H1 (cell line): ENCODE data around the gene HPX. TPM values are rescaled to one million over a fixed set of nuclear protein-coding genes. Genes with fewer than 3 reads are reported as not detected.

Source experiments
- CTCF ChIA-PET: fragments of 300-600 bp; sonication (Branson Sonifier 250); formaldehyde crosslinking; loops from one replicate; lab custom pipeline; 2021; ENCODE audit not compliant: partially characterized antibody; lab: Charles Lee
- POLR2A ChIA-PET: fragments of 300-600 bp; sonication (Branson Sonifier 250); formaldehyde crosslinking; loops from one replicate; lab custom pipeline; 2021; ENCODE audit warnings: inconsistent platforms; ENCODE audit not compliant: partially characterized antibody; lab: Charles Lee
- DNase-seq, 2 experiments: peaks; one replicate each; pipeline versions ENCODE4 v3.0.0 to v3.0.0-alpha.2; 2010 to 2022; ENCODE audit warnings: low spot score in 2 of 2, low read depth in 1 of 2, mixed read lengths in 1 of 2
- FAIRE-seq: peaks from 2 replicates; lab custom pipeline; 2011; peaks lifted over from hg19 to GRCh38; lab: Jason Lieb, UNC
- H2AFZ ChIP-seq: 2 replicates; pipeline ENCODE4 v1.8.1; 2012; ENCODE audit warnings: low read length, inconsistent platforms
- H2AK5ac ChIP-seq: 2 replicates; pipeline ENCODE4 v1.6.1; 2013; ENCODE audit warnings: low read depth, low read length
- H2BK120ac ChIP-seq: replicated peaks from 2 replicates; pipeline ENCODE3; 2013; ENCODE audit warnings: low read depth, low read length, inconsistent platforms
- H2BK12ac ChIP-seq: 2 replicates; pipeline ENCODE4 v1.6.1; 2013; ENCODE audit warnings: low read depth, low read length
- H2BK15ac ChIP-seq: 2 replicates; pipeline ENCODE4 v1.6.1; 2013; ENCODE audit warnings: low read length
- H2BK20ac ChIP-seq: 2 replicates; pipeline ENCODE4 v1.6.1; 2013; ENCODE audit warnings: low read length
- H2BK5ac ChIP-seq: 2 replicates; pipeline ENCODE4 v1.6.1; 2013; ENCODE audit warnings: low read depth, low read length
- H3K14ac ChIP-seq: 2 replicates; pipeline ENCODE4 v1.6.1; 2013; ENCODE audit warnings: inconsistent platforms; ENCODE audit not compliant: insufficient read length
- H3K18ac ChIP-seq: 2 replicates; pipeline ENCODE4 v1.6.1; 2013; ENCODE audit warnings: low read length; ENCODE audit errors: extremely low read depth
- H3K23ac ChIP-seq: 2 replicates; pipeline ENCODE4 v1.6.1; 2013; ENCODE audit warnings: inconsistent platforms; ENCODE audit not compliant: insufficient read length
- H3K23me2 ChIP-seq: 2 replicates; pipeline ENCODE4 v1.6.1; 2013; ENCODE audit warnings: low read depth, low read length
- H3K27ac ChIP-seq: 2 replicates; pipeline ENCODE4 v1.6.1; 2011; ENCODE audit warnings: low read depth, low read length, inconsistent platforms
- H3K27me3 ChIP-seq, 4 experiments: replicated peaks in 1 of 4; 1 replicate in 1 of 4; 2 replicates in 3 of 4; pipeline versions ENCODE4 v1.6.1 to v1.8.1; 2011 to 2013; ENCODE audit warnings: low read length in 3 of 4, mild to moderate bottlenecking in 3 of 4, inconsistent platforms in 2 of 4, mixed read lengths in 2 of 4, moderate library complexity in 1 of 4; ENCODE audit not compliant: control insufficient read depth in 3 of 4, insufficient read depth in 3 of 4; ENCODE audit errors: extremely low read depth in 1 of 4
- H3K36me3 ChIP-seq, 4 experiments: 2 replicates each; pipeline versions ENCODE4 v1.6.1 to v1.8.1; 2011 to 2013; ENCODE audit warnings: mild to moderate bottlenecking in 4 of 4, low read length in 3 of 4, moderate library complexity in 2 of 4, control low read depth in 1 of 4, inconsistent platforms in 1 of 4; ENCODE audit not compliant: insufficient read depth in 4 of 4, control insufficient read depth in 2 of 4
- H3K4ac ChIP-seq: replicated peaks from 2 replicates; pipeline ENCODE3; 2013; ENCODE audit warnings: low read length, low read depth, mixed read lengths, inconsistent platforms; ENCODE audit not compliant: insufficient read length
- H3K4me1 ChIP-seq, 4 experiments: replicated peaks in 1 of 4; 1 replicate in 1 of 4; 2 replicates in 3 of 4; pipeline versions ENCODE4 v1.6.1 to v1.8.1; 2011 to 2013; ENCODE audit warnings: low read length in 3 of 4, inconsistent platforms in 2 of 4, mixed read lengths in 1 of 4; ENCODE audit not compliant: insufficient read depth in 4 of 4, control insufficient read depth in 3 of 4
- H3K4me2 ChIP-seq, 2 experiments: 2 replicates each; pipeline versions ENCODE4 v1.6.1 to v1.8.1; 2011 to 2013; ENCODE audit warnings: low read depth in 2 of 2, low read length in 2 of 2, control low read depth in 1 of 2, inconsistent platforms in 1 of 2, mild to moderate bottlenecking in 1 of 2; ENCODE audit not compliant: insufficient read depth in 1 of 2
- H3K4me3 ChIP-seq, 4 experiments: fragments of 200-600, 300-600 bp in 1 of 4; sonication (generic), shearing (Covaris generic), sonication (Bioruptor Twin) in 1 of 4; 2 replicates each; pipeline versions ENCODE4 v1.5.1 to v1.8.1; 2011 to 2016; ENCODE audit warnings: low read length in 4 of 4, low read depth in 3 of 4, control low read depth in 2 of 4, inconsistent platforms in 2 of 4, mild to moderate bottlenecking in 2 of 4, mixed read lengths in 1 of 4, moderate library complexity in 1 of 4; ENCODE audit not compliant: insufficient read depth in 2 of 4; ENCODE audit errors: extremely low read depth in 1 of 4
- H3K56ac ChIP-seq: replicated peaks from 2 replicates; pipeline ENCODE3; 2013; ENCODE audit warnings: low read depth, mild to moderate bottlenecking, mixed read lengths, low read length, inconsistent platforms; ENCODE audit not compliant: insufficient read length
- H3K79me1 ChIP-seq: 2 replicates; pipeline ENCODE4 v1.6.1; 2013; ENCODE audit warnings: low read depth, low read length, control low read depth
- H3K79me2 ChIP-seq, 2 experiments: 2 replicates each; pipeline versions ENCODE4 v1.6.1 to v1.8.1; 2012 to 2013; ENCODE audit warnings: low read length in 2 of 2, mild to moderate bottlenecking in 2 of 2, inconsistent platforms in 1 of 2; ENCODE audit not compliant: insufficient read depth in 2 of 2, control insufficient read depth in 1 of 2
- H3K9ac ChIP-seq, 4 experiments: replicated peaks in 1 of 4; 1 replicate in 1 of 4; 2 replicates in 3 of 4; pipeline versions ENCODE4 v1.6.1 to v1.8.1; 2011 to 2013; ENCODE audit warnings: low read depth in 3 of 4, low read length in 3 of 4, control low read depth in 2 of 4, mild to moderate bottlenecking in 2 of 4, moderate library complexity in 2 of 4, inconsistent platforms in 1 of 4; ENCODE audit errors: extremely low read depth in 1 of 4
- H3K9me3 ChIP-seq, 2 experiments: 2 replicates each; pipeline versions ENCODE4 v1.6.1 to v1.8.1; 2012 to 2013; ENCODE audit warnings: mild to moderate bottlenecking in 2 of 2, moderate library complexity in 2 of 2, control low read depth in 1 of 2, inconsistent platforms in 1 of 2, low read depth in 1 of 2, low read length in 1 of 2, mixed read lengths in 1 of 2; ENCODE audit not compliant: insufficient read depth in 2 of 2
- H4K20me1 ChIP-seq, 2 experiments: replicated peaks in 1 of 2; 2 replicates each; pipeline versions ENCODE3 to v1.8.1; 2011 to 2013; ENCODE audit warnings: inconsistent platforms in 2 of 2, low read length in 2 of 2, mild to moderate bottlenecking in 1 of 2; ENCODE audit not compliant: insufficient read depth in 2 of 2, control insufficient read depth in 1 of 2
- H4K5ac ChIP-seq: 2 replicates; pipeline ENCODE4 v1.6.1; 2013; ENCODE audit warnings: low read length, low read depth, mixed read lengths, inconsistent platforms; ENCODE audit not compliant: insufficient read length
- H4K8ac ChIP-seq: 2 replicates; pipeline ENCODE4 v1.8.0; 2013; ENCODE audit warnings: mild to moderate bottlenecking, moderate library complexity, low read length, inconsistent platforms; ENCODE audit not compliant: insufficient read depth; ENCODE audit errors: extremely low read depth
- H4K91ac ChIP-seq: replicated peaks from 2 replicates; pipeline ENCODE3; 2013; ENCODE audit warnings: low read length, mixed read lengths, inconsistent platforms; ENCODE audit not compliant: insufficient read length
- CBX5 ChIP-seq: fragments of 300-800, 300-1000 bp; sonication (generic); IDR thresholded peaks from 2 replicates; pipeline ENCODE4 v1.7.1; 2016; ENCODE audit warnings: antibody characterized with exemption, low read length, low read depth
- GTF2F1 ChIP-seq: IDR thresholded peaks from 2 replicates; pipeline ENCODE4 v1.6.1; 2012; ENCODE audit warnings: low read depth, low read length, improper control_type of control experiment, borderline replicate concordance
- POLR2A ChIP-seq, 2 experiments: IDR thresholded peaks; 1 replicate in 1 of 2; 2 replicates in 1 of 2; pipeline ENCODE4 v1.6.1; 2011; ENCODE audit warnings: low read depth in 2 of 2, low read length in 2 of 2, mild to moderate bottlenecking in 2 of 2; ENCODE audit errors: control extremely low read depth in 1 of 2
- POLR2AphosphoS5 ChIP-seq: IDR thresholded peaks from 2 replicates; pipeline ENCODE4 v1.6.1; 2011; ENCODE audit warnings: low read depth, low read length
- POU5F1 ChIP-seq: IDR thresholded peaks from 2 replicates; pipeline ENCODE4 v1.6.1; 2011; ENCODE audit warnings: low read depth, mild to moderate bottlenecking, low read length, moderate library complexity
- WGBS, 2 experiments: shearing (Covaris generic) in 1 of 2; methylation state at CpG; one replicate each; pipeline versions ENCODE4 v1.1.6 to v1.1.7; 2013 to 2015; ENCODE audit warnings: low lambda C conversion rate in 2 of 2, mixed read lengths in 2 of 2, inconsistent platforms in 1 of 2, low coverage in 1 of 2, missing lambda C conversion rate in 1 of 2; ENCODE audit not compliant: insufficient replicate concordance in 2 of 2, insufficient coverage in 1 of 2, insufficient read length in 1 of 2; ENCODE audit errors: extremely low coverage in 1 of 2, missing lambda C conversion rate in 1 of 2; 5-methylcytosine and 5-hydroxymethylcytosine counted together
- polyA plus RNA-seq, 7 experiments: library from polyadenylated mRNA; depleted of rRNA in 3 of 7; stranded (reverse) in 5 of 7; unstranded in 2 of 7; fragments of >200 nt in 5 of 7; fragments of 200-250 nt in 2 of 7; gene quantifications; 1 replicate in 5 of 7; 2 replicates in 1 of 7; 4 replicates in 1 of 7; pipeline versions ENCODE4 v1.2.1 to v1.2.3, GENCODE V29; 2011 to 2013; ENCODE audit warnings: missing spikeins in 2 of 7, mixed read lengths in 2 of 7
- total RNA-seq: library from RNA; stranded (reverse); fragmentation: NEBNext Ultra II Directional; extraction: Animal tissue kit (Norgen Biotek cat#: 25700); gene quantifications from 2 replicates; pipeline ENCODE4 v1.2.1, GENCODE V29; 2021

HPX gene
- total and polyA plus RNA-seq, 2 of the 8 experiments (the other 6 are each of a cell fraction or from before 2014, with no cell fraction given) = 0.80 to 0.97 TPM

DNA sequence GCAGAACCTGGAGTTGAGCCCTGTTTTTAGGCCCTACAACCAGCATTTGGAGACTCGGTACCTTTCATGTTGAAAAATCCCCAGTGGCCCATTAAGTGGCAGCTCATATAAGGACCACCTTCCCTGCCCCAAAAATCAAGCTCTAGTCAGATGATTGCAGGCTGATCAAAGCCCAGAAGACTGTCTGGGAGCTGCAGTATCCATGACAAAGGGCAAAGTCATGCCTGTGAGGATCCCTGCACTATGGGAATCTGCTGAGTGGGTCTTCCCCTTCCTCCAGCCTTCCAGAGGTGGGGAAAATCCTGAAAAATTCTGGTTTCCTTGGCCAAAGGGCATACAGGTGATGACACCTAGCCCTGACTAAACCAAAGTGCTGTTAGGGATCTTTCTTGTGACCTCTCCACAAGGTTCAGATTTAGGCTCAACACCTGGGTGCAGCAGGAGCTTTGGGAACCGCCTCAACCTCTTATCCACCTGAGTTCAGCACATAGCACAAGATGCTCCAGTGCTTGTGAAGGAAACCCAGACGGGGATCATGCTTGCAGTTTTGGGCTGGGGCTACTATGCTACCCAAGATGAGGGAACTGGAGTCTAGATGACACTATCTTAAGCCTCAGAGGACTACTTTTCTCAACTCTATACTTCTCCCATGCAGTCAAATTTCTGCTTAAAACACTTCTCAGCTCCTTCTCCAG lies 34.2 kb upstream of the HPX start:
- peaks cover 0 to 5% of the 10 kb centered on the region in 2 experiments; a peak in 2 of 4 replicates for H3K79me2 ChIP-seq
- no peak overlapping the region for H4K8ac ChIP-seq
- ChIA-PET CTCF (interaction anchor here (0.6 to 7.0 kb wide), 23 partner anchors 9 to 1099 kb away, joined by 3 to 69 read pairs (median 4); partner anchors contain the start of genes APBB1, DNHD1, HPX and SMPD1), POLR2A (interaction anchor here (0.8 to 3.1 kb wide), 15 partner anchors 10 to 206 kb away, joined by 3 to 13 read pairs (median 4); partner anchors contain the start of genes APBB1, DNHD1, HPX and TAF10)
- H2BK5ac ChIP-seq = no peak overlapping the region
- no peaks in the 10 kb centered on the region; a peak in 1 of 7 replicates for H3K27me3 ChIP-seq
- H2BK120ac ChIP-seq = no peak overlapping the region
- H3K9ac ChIP-seq = no peak overlapping the region; a peak in 1 of 7 replicates
- no peak overlapping the region for H3K23ac ChIP-seq
- no peak overlapping the region for H3K27ac ChIP-seq
- no peak overlapping the region for H2AFZ ChIP-seq
- H3K9me3 ChIP-seq = no peaks in the 10 kb centered on the region
- no peak overlapping the region for H2AK5ac ChIP-seq
- H2BK20ac ChIP-seq = no peak overlapping the region
- peaks cover 8 to 18% (median 9%) of the 10 kb centered on the region in 4 experiments for H3K4me1 ChIP-seq
- no peak overlapping the region for H3K18ac ChIP-seq
- H3K23me2 ChIP-seq = peaks cover 10% of the 10 kb centered on the region; the same call in 1 of the 2 replicates
- H4K5ac ChIP-seq = no peak overlapping the region
- H3K14ac ChIP-seq = no peak overlapping the region
- no peak overlapping the region for H2BK12ac ChIP-seq
- H3K56ac ChIP-seq = no peak overlapping the region
- no peak for FAIRE-seq
- WGBS, 2 experiments = 76% methylated on average over 3 of the region's 3 CpGs; no CpG with 5 or more reads in 1 of the 2 experiments
- no peaks in the 10 kb centered on the region for H3K79me1 ChIP-seq
- H3K4me2 ChIP-seq = peak overlapping the region; percentile 71 to 80
- no peak overlapping the region for H2BK15ac ChIP-seq
- H3K4ac ChIP-seq = no peak overlapping the region
- H4K91ac ChIP-seq = no peak overlapping the region
- TF ChIP-seq CBX5 (no peak), POLR2A (IDR thresholded peaks at IDR 0.05; ENCODE audit: control extremely low read depth in 1 of 2, low read depth in 2 of 2, low read length in 2 of 2) (peak; percentile 27 to 48; a peak in 1 of 3 replicates), GTF2F1 (no peak), POLR2AphosphoS5 (0 out of 2 replicates have a peak, but pooled peaks have one; percentile 1), POU5F1 (no peak)
- peak overlapping the region; percentile 42 to 97 (median 53); a peak in 5 of 8 replicates for H3K4me3 ChIP-seq
- peaks cover 1 to 6% of the 10 kb centered on the region in 2 experiments for H4K20me1 ChIP-seq
- H3K36me3 ChIP-seq = peaks cover 13 to 34% (median 24%) of the 10 kb centered on the region in 4 experiments
- no peak for DNase-seq
